Measurements from ENCODE around the gene PHOX2B. TPM values are rescaled to one million over a fixed set of nuclear protein-coding genes. Genes with fewer than 3 reads are reported as not detected.

PHOX2B gene
- total RNA-seq (under 1 TPM in 1 of 2 donors, not detected in 1; 0.16 TPM), polyA plus RNA-seq (ENCODE audit: insufficient read depth, low read depth, low replicate concordance) (0.20 TPM)
- long read RNA-seq, donor 1 = 0 reads
- long read RNA-seq, donor 2 = 0 reads

DNA sequence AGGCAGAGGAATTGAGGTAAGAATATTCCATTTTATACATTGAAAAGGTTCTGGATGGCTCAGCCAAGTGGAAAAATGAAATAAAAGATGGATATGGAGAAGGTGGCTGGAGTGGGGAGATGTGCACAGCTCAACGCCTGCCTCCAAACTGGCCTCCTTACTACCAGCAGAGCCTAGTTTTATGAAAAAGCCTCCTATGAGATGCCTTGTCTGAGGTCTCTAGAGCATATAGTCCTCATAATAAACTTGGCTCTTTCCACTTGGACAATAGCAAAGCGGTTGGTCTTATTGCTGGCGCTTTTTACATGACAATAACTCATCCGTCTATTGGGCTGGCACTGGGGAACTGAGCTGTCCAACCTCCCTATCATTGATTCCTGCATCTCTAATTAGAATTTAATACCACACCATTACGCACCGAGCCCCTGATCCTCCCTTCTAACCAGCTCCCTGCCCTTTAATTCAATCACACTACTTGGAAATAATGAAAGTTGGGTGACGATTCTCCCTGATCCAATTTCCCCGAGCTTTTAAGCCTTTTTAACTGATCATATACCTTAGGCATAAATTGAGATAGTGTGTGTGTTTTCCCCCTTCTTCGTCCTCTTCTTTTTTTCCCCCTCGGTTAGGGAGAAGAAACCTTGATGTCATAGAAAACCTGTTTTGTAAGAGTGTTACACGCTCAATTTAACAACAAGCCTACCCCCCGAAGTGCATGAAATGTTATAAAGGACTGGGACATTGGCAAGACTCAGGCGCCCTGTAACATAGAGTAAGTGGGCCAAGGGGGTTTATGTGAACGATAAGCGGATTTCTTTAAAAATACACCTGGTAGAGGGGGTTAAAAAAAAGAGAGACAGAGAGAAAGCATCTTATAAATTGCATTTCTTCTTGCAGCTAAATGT is at the start of gene PHOX2B:
TSS of gene PHOX2B (minus strand) at position 155 of the 905 bp plus-strand sequence. CDS start at position 40, 115 bp downstream.
- H3K4me3 ChIP-seq = no peak within 1 kb of the TSS
- H3K9me3 ChIP-seq = no peaks in the 10 kb centered on the region
- H3K36me3 ChIP-seq (ENCODE audit: low read depth, missing control alignments) = no peaks in the 10 kb centered on the region
- no peaks in the 10 kb centered on the region for H3K4me1 ChIP-seq
- 6 to 8% methylated on average over 15 of the region's 15 CpGs for WGBS, 2 donors
- no peaks in the 10 kb centered on the region for H3K27me3 ChIP-seq
- TF ChIP-seq POLR2A (IDR thresholded peaks at IDR 0.05) = no peak
- TF ChIP-seq, protein P1, sequence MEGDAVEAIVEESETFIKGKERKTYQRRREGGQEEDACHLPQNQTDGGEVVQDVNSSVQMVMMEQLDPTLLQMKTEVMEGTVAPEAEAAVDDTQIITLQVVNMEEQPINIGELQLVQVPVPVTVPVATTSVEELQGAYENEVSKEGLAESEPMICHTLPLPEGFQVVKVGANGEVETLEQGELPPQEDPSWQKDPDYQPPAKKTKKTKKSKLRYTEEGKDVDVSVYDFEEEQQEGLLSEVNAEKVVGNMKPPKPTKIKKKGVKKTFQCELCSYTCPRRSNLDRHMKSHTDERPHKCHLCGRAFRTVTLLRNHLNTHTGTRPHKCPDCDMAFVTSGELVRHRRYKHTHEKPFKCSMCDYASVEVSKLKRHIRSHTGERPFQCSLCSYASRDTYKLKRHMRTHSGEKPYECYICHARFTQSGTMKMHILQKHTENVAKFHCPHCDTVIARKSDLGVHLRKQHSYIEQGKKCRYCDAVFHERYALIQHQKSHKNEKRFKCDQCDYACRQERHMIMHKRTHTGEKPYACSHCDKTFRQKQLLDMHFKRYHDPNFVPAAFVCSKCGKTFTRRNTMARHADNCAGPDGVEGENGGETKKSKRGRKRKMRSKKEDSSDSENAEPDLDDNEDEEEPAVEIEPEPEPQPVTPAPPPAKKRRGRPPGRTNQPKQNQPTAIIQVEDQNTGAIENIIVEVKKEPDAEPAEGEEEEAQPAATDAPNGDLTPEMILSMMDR (IDR thresholded peaks at IDR 0.05) = no peak
- no peak within 1 kb of the TSS for H3K27ac ChIP-seq
- DNase-seq = no peak
- intact Hi-C loops (cut with DNase I; ENCODE audit: low total_unique reads) = no loop called here

DNA sequence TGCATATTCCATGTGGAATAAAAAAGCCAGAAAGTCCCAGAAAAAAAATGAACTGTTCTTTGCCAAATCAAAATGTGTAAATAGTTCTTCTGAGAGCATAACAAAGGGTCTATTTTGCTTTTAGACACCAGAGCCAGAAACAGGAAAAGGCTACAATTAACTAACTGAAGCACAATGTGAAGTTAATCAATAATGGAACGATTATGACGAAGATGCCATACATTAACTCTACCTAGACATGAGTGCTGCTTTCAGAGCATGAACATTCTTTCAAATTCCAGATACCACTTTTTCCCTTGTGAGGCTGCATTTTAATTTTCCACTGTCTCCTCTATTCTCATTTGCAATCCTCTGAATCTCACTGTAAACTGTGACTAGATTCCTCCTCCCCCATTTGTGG is 48.7 kb upstream of the PHOX2B start:
- H3K4me1 ChIP-seq = no peaks in the 10 kb centered on the region
- no peaks in the 10 kb centered on the region for H3K27me3 ChIP-seq
- no peaks in the 10 kb centered on the region for H3K9me3 ChIP-seq
- no peak overlapping the region for H3K4me3 ChIP-seq
- TF ChIP-seq, protein P1 (IDR thresholded peaks at IDR 0.05) = no peak
- TF ChIP-seq POLR2A (IDR thresholded peaks at IDR 0.05) = no peak
- WGBS, 2 donors = 43 to 64% methylated on average over 2 of the region's 2 CpGs
- intact Hi-C loops (cut with DNase I; ENCODE audit: low total_unique reads) = no loop called here
- no peaks in the 10 kb centered on the region for H3K36me3 ChIP-seq (ENCODE audit: low read depth, missing control alignments)
- no peak overlapping the region for H3K27ac ChIP-seq
- DNase-seq = no peak

DNA sequence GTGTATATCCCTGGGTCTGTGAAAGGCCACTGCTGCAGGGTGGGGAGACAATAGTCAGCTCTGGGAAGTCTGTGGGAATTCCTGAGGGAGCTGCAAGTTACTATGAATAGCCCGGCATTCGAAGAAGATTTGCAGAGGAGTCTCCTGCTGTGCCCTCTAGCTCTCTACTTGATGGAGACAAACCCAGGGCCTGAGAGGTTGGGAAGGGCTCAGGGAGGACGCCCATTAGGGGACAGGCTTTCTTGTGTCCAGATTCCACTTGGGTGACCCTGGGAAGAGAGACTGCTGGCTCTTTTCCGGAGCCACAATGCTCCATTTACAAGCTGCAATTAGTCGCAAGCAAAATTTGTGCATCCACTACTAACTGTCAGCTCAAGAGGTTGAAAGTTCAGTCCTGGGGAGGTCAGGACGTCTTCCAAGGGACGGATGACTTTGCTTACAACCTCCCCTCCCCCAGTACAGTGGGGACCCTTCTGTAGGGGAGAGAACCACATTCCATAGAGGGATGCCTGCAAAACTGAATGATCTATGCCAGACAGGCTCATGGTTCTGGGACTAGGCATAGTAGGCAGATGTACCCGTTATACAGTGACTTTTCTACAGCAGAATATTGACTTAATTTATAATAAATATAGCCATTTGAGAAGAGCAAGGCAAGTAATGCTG is 48.2 kb upstream of the PHOX2B start:
- no peaks in the 10 kb centered on the region for H3K9me3 ChIP-seq
- 34 to 42% methylated on average over 4 to 8 of the region's 8 CpGs for WGBS, 2 donors
- H3K4me3 ChIP-seq = no peak overlapping the region
- intact Hi-C loops (cut with DNase I; ENCODE audit: low total_unique reads) = no loop called here
- DNase-seq = no peak
- TF ChIP-seq, protein P1 (IDR thresholded peaks at IDR 0.05) = no peak
- no peak for TF ChIP-seq POLR2A (IDR thresholded peaks at IDR 0.05)
- H3K27me3 ChIP-seq = no peaks in the 10 kb centered on the region
- no peak overlapping the region for H3K27ac ChIP-seq
- H3K4me1 ChIP-seq = no peaks in the 10 kb centered on the region
- no peaks in the 10 kb centered on the region for H3K36me3 ChIP-seq (ENCODE audit: low read depth, missing control alignments)

DNA sequence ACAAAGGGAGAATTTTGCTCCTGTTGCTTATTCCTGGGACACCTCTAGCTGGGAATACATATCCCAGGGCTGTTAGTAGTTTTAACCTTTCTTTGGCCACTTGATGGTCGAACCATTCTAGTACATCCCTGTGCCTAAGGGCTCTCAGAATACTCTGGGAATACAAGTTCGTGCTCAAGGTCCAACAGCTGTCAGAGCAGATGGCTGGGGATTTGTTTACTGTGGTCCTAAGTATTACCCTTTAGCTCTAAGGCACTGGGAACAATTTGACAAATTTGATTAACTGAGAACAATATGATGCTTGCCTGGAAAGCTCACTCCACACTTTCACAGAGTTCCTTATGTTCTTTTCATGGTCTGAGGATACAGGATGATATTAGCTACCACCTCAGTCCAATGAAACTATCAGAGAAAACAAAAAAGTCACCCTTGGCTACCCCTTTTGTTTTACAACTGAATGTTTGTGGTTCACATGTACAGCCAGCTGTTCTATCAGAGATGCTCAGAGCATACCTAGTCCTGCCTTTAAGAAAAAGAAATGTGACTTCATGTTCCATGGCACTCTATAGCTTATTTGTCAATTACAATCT is 47.4 kb upstream of the PHOX2B start:
- H3K4me1 ChIP-seq = no peaks in the 10 kb centered on the region
- intact Hi-C loops (cut with DNase I; ENCODE audit: low total_unique reads) = no loop called here
- no peaks in the 10 kb centered on the region for H3K9me3 ChIP-seq
- TF ChIP-seq, protein P1 (IDR thresholded peaks at IDR 0.05) = no peak
- TF ChIP-seq POLR2A (IDR thresholded peaks at IDR 0.05) = no peak
- no peaks in the 10 kb centered on the region for H3K27me3 ChIP-seq
- no peak overlapping the region for H3K4me3 ChIP-seq
- no peaks in the 10 kb centered on the region for H3K36me3 ChIP-seq (ENCODE audit: low read depth, missing control alignments)
- no peak for DNase-seq
- WGBS, 2 donors = 59 to 66% methylated on average over 2 of the region's 2 CpGs
- H3K27ac ChIP-seq = no peak overlapping the region
